ENCODE data around the gene MYOCOS. TPM values are rescaled to one million over a fixed set of nuclear protein-coding genes. Genes with fewer than 3 reads are reported as not detected.

MYOCOS gene
- total and polyA plus RNA-seq, 2 donors (not counting 3 experiments of a cell fraction or from before 2014, with no cell fraction given), result not detected

DNA sequence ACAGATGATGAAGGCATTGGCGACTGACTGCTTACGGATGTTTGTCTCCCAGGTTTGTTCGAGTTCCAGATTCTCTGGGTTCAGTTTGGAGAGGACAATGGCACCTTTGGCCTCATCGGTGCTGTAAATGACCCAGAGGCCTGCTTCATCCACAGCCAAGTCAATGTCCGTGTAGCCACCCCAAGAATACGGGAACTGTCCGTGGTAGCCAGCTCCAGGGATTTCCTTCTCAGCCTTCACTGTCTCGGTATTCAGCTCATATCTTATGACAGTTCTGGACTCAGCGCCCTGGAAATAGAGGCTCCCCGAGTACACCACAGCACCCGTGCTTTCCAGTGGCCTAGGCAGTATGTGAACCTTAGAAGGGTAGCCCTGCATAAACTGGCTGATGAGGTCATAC lies 14.1 kb downstream of the MYOCOS start:
- no peaks in the 10 kb centered on the region for H3K27me3 ChIP-seq (ENCODE audit: control insufficient read depth in 2 of 2, insufficient read depth in 2 of 2, low read length in 2 of 2)
- no peak overlapping the region for H3K27ac ChIP-seq (ENCODE audit: insufficient read depth, low read depth, low read length)
- H3K4me3 ChIP-seq (replicated peaks in 1 of 3; ENCODE audit: insufficient read depth in 1 of 3, low read depth in 1 of 3, low read length in 3 of 3), result no peak overlapping the region
- intact Hi-C loops (cut with micrococcal nuclease), result no loop called here
- H3K9ac ChIP-seq (replicated peaks; ENCODE audit: extremely low read depth, insufficient read depth, low read length), result no peak overlapping the region
- DNase-seq (ENCODE audit: low read depth, low spot score) (no peak), FAIRE-seq (no peak)
- TF ChIP-seq MYC (IDR thresholded peaks at IDR 0.05; ENCODE audit: low read depth, low read length), result no peak
- no peak for TF ChIP-seq POLR2AphosphoS5 (IDR thresholded peaks at IDR 0.05; ENCODE audit: insufficient read depth, low read depth, low read length)
- TF ChIP-seq CTCF (IDR thresholded peaks at IDR 0.05; ENCODE audit: extremely low read depth in 1 of 2, insufficient read depth in 1 of 2, low read depth in 1 of 2, low read length in 2 of 2), result no peak
- no peak for TF ChIP-seq POLR2A (IDR thresholded peaks at IDR 0.05; ENCODE audit: low read depth, low read length)
- TF ChIP-seq EZH2 (IDR thresholded peaks at IDR 0.05; ENCODE audit: borderline replicate concordance, low read depth, low read length, severe bottlenecking), result no peak
- TF ChIP-seq FOS (IDR thresholded peaks at IDR 0.05; ENCODE audit: borderline replicate concordance, insufficient read depth, low read length), result no peak
- TF ChIP-seq, protein P1, sequence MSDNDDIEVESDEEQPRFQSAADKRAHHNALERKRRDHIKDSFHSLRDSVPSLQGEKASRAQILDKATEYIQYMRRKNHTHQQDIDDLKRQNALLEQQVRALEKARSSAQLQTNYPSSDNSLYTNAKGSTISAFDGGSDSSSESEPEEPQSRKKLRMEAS (IDR thresholded peaks at IDR 0.05; ENCODE audit: insufficient read depth, insufficient read length), result no peak
- TF ChIP-seq GATA2 (IDR thresholded peaks at IDR 0.05; ENCODE audit: insufficient read depth, insufficient read length, low read depth, low read length), result no peak
- TF ChIP-seq JUN (IDR thresholded peaks at IDR 0.05; ENCODE audit: borderline replicate concordance, insufficient read depth, insufficient read length, low read depth), result no peak
- ChIA-PET POLR2A (no interaction called here), CTCF (interaction anchor here (1.2 to 5.1 kb wide), 3 partner anchors 9 to 347 kb away, joined by 5 to 39 read pairs (median 6); no protein-coding TSS in a partner anchor)
- H4K20me1 ChIP-seq (replicated peaks; ENCODE audit: control insufficient read depth, extremely low read depth, insufficient read depth, low read length), result no peaks in the 10 kb centered on the region
- no peak overlapping the region for H3K4me2 ChIP-seq (ENCODE audit: insufficient read depth, low read length)
- no peaks in the 10 kb centered on the region for H3K36me3 ChIP-seq (ENCODE audit: control insufficient read depth in 2 of 2, extremely low read depth in 1 of 2, insufficient read depth in 2 of 2, low read length in 2 of 2)
- H3K79me2 ChIP-seq (ENCODE audit: control insufficient read depth, insufficient read depth, low read length), result no peaks in the 10 kb centered on the region
- H2AFZ ChIP-seq (ENCODE audit: low read depth, low read length), result no peak overlapping the region
- H3K9me1 ChIP-seq (replicated peaks; ENCODE audit: control insufficient read depth, extremely low read depth, insufficient read depth, low read length), result no peaks in the 10 kb centered on the region
- no peaks in the 10 kb centered on the region for H3K9me3 ChIP-seq (replicated peaks; ENCODE audit: control insufficient read depth, insufficient read depth, low read length)
- BruUV-seq (replicated peaks), result no TSS peak
- dilution Hi-C loops (cut with MboI; ENCODE audit: extremely low pct_ligation_motif_present, low sequenced_read_pairs), result loop anchor here (25.0 kb wide), 1 partner anchor 351 kb away; no protein-coding TSS in a partner anchor
- no peaks in the 10 kb centered on the region for H3K4me1 ChIP-seq (ENCODE audit: control insufficient read depth, extremely low read depth, insufficient read depth, low read length)
